HS-27A (cell line): ENCODE measurements around the gene MYBBP1A.
"Not testable (repeated sequence)": the region's sequence is repeated elsewhere in the genome, so short reads cannot be mapped to it uniquely, and the experiment has no call there.

Experiments
- DNase-seq: peaks from one replicate; pipeline ENCODE4 v3.0.0-alpha.2; 2012; ENCODE audit warnings: low read depth, missing footprints

MYBBP1A gene

DNA sequence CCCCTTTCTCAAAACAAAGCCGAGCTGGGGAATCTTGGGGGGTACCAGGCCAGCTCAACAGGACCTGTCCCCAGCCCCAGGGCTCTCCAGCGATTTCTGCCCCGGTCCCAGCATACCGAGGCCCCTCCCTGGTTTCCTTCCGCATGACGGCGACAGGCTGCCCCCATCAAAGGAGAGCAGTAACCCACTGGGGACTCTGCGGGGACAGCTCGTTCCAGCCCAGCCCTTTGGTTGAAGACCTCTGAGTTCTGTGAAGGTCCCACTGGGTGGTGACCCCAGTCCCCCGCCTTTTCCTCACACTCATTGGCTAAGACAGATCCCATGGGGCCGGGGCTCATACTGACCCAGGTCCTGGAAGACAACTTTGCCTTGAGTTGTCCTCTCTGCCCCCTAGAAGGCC is 33.2 kb upstream of the MYBBP1A start:
- no peak for DNase-seq

DNA sequence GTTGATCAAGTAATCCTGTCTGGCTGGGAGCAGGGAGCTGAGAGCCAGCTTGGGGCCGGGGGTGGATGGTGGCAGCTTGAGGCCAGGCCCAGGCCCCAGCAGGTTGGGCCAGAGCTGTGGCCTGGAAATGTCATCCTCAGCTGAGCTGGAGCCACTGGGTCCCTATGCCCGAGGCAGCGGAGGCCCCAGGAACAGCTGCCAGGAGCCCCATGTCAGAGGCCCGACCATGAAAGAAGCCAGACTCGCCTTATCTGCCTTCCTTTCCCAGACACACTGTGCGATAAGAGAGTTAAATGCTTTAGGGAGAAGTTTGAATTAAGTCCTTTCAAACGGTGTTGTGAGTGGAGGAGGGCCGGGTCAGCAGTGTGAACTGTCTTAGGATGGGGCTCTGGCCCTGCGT is 32.6 kb upstream of the MYBBP1A start:
- no peak for DNase-seq

DNA sequence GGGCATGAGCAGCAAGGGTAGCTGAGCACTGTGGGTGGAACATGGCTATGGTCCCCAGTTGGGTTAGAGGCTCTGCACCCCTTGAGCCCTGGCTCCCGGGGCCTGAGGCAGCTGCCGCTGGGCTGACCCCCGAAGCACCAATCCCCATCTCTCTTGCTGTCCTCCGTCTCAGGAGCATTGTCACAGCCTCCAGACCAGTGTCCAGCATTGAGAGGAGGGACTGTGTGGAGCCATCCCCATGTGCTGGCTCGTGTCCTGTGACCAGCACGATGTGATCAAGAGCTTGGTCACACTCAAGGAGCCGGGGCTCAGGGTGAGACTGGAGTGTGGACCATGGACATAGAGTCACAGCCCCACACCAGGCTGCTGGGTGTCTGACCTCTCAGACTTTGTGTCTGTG is 32.0 kb upstream of the MYBBP1A start:
- no peak for DNase-seq

DNA sequence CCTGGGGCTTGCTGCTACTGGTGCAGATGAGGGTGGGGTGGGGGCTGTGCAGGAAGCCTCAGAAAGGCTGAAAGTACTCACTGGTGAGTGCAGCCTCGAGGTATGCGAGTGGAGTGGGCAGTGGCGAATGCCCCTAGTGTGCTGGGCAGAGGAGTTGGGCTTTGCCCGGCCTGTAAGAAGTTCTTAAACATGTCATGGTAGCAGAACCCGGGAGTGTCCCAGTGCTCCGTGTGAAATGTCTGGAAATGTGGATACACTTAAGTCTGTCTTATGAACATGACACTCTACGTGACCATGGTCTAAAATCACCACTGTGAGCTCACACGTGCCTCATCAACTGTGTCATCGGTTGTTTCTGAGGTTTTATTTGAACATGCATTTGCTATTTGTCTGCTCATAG is 30.9 kb upstream of the MYBBP1A start:
- DNase-seq = no peak

DNA sequence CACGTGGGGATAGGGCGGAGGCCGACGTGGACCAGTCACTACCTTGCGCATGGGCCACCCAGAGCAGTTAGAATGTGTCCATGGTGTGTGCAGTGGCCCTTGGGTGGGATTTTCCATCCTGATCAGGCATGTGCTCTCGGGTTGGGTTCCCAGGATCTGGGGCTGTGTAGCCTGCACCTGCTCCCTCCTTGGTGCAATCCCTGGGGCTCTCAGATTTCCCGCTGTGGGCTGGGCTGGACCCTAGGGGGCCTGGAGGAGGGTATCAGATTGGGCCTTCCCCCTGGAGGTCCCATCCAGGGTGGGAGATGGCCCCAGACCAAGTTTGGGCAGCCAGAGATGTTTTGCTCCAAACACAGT is 30.4 kb upstream of the MYBBP1A start:
- DNase-seq = no peak

DNA sequence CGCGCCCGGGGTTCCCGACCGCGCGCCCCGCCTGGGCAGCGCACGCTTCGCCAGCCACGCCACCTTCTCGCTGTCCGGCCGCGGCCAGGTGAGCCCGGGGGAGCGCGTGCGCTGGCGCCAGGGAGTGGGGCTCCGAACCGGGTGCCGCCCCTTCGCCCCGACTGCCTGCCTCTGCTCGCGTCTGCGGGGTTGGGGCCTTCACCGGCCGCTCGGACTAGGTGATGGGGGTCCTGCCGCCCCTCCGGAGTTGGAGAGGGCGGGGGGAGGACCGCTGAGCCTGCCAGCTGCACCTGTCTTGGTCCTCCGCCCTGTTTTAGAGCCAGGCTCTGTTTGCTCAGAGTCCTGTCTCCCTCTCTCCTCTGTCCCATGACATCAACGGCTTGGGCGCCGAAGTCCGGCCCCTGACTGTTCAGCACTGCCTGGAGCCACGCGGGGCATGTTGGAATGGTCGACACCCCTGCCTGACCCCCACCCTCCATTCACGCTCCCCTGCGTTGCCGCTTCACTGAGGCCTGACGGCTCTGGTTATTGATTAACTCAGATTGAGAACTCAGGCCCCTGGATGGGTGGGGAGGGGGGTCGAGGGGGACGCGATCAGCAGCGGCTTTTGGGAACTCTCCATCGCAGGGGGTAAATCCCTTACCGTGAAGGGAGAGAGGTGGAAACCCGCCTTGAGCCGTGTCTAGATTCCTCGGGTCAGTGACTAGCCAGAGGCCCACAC is 29.9 kb upstream of the MYBBP1A start:
- no peak for DNase-seq

DNA sequence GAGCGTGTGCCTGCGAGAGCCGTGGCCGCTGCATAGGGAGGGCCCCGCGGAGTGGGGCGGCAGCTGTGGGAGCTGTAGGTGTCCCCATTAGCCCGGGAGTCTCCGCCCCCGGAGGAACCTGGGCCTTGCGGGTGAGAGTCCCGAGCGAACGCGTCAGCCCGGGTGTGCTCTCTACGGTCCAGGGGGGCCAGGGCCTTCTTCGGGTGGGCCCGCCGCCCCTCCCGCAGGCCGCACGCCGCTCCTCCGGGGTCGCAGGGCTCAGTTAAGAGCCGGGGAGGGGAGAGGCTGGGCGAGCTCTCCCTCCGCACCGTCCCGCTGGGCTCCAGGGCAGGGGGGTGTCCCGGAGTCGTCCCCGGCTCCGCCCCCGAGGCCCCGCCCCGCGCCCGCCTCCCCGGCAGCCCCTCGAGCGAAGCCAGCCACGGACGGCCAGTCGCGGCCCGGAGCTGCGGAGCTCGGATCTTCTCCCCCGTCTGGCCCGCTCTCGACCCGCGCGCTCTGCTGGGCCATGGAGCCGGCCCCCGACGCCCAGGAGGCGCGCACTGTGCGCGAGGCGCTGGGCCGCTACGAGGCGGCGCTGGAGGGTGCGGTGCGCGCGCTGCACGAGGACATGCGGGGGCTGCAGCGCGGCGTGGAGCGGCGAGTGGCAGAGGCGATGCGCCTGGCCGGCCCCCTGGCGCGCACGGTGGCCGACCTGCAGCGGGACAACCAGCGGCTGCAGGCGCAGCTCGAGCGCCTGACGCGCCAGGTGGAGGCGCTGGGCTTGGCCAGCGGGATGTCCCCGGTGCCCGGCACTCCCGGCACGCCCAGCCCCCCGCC is 29.1 kb upstream of the MYBBP1A start, which contains the start of gene SMTNL2:
SMTNL2 (plus strand) TSS at position 429 of the 816 bp plus-strand sequence; CDS start at position 506, 77 bp downstream.
- DNase-seq = no peak

DNA sequence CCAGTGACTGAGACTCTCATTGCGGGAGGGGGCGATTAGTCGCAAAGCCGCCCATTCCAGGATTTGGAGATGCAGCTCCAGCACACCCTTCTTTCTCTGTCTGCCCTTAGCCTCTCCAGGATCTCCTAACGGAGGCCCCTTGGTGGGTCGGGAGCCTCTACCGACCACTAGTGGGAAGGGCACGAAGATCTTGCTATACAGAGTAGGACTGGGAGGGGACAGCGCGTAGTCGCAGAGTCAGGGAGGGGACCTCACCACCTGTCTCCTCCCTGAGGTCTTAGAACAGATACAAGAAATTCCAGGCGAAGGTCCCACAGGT is 28.6 kb upstream of the MYBBP1A start:
- no peak for DNase-seq

DNA sequence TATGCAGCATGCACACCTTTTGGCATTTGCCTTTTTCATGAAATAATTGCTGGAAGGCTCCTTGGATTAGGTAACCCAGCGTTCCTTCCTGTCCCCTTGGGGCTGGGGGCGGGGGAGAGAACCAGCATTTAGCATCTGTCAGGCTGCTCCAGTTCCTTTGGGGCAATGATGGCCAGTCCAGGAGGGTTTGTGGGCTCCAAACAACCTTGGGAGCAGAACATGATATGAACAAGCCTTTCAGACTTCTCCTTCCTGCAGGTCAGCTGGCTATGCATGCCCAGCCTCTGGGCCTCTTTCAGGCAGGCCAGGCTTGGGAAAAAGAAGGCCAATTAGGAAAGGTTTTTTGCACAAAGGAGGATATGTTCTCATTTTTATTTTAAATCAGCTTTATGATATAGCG is 28.0 kb upstream of the MYBBP1A start:
- no peak for DNase-seq

DNA sequence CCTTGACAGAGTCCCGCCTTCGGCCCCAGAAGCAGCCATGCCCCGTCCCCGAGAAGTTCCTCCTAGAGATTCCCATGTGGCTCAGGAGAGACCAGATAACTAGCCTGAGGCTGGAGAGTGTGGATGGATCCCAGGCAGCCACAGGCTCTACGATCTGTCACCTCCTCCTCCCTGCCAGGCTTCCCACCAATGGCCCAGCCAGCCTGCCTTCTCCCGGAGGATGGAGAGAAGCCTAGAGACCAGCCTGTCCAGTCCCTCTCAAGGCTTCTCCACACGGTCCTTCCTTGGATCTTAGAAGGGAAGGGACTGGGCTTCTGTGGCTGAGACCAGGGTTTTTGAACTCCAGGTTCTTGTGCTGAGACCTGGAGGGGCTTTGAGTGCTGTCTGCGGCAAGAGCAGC is 27.5 kb upstream of the MYBBP1A start:
- no peak for DNase-seq

DNA sequence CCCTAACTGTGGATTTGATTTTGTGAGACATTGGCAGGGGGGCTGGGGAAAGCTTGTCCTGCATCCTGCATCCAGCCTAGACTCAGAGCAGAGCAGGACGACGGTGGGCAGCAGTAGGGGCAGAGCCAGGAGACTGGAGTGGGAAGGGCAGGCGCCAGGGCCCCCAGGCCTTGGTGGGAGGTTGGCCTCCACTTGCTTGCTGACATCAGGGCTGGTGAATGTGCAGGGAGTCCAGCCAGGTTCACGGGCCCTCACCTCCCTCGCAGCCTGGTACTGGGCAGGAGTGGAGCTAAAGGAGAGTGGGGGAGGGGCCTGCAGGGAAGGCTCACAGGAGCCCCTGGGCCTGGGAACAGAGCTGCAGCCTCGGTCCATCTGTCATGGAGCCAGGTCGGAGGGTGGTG is 26.9 kb upstream of the MYBBP1A start:
- no peak for DNase-seq

DNA sequence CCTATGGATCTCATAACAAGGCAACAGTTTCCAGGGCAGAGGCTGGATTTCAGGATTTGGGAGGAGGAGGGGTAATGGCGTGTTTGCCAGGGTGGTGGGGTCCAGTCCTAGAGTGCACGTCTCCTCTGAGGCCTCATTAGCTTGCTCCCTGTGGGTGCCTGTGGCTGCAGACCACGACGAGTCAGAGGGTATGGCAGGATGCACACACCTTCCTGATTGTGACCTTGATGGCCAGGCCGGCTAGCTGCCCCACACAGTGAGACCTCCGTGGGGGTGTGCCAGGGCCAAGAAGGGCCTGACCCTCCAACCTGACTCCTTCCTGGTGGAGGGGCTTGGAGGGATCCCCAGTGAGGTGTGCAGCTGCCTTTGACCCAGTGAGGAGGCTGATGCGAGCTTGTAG is 25.1 kb upstream of the MYBBP1A start:
- no peak for DNase-seq

DNA sequence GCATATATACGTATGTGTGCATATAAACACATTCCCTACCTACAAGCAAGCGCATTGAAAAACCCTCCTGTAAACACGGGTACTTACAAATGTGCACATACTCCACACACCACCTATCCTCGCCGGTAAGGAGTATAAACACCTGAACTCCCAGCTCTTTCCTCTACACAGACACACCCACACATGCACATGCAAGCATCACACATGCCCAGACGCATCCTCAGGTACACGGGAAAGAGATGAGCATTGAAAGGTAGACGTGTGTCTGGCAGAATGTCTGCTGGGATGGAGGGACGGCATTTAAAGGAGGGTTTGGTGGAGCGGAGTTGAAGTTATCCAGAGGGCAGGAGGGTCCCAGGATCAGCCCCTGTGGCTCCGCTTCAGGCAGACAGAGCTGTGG is 24.5 kb upstream of the MYBBP1A start:
- DNase-seq = no peak

DNA sequence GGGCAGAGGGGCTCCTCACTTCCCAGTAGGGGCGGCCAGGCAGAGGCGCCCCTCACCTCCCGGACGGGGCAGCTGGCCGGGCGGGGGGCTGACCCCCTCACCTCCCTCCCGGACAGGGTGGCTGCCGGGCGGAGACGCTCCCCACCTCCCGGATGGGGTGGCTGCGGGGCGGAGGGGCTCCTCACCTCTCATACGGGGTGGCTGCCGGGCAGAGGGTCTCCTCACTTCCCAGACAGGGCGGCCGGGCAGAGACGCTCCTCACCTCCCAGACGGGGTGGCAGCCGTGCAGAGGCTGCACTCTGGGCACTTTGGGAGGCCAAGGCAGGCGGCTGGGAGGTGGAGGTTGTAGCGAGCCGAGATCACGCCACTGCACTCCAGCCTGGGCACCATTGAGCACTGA is 23.2 kb upstream of the MYBBP1A start:
- not testable (repeated sequence) for DNase-seq

DNA sequence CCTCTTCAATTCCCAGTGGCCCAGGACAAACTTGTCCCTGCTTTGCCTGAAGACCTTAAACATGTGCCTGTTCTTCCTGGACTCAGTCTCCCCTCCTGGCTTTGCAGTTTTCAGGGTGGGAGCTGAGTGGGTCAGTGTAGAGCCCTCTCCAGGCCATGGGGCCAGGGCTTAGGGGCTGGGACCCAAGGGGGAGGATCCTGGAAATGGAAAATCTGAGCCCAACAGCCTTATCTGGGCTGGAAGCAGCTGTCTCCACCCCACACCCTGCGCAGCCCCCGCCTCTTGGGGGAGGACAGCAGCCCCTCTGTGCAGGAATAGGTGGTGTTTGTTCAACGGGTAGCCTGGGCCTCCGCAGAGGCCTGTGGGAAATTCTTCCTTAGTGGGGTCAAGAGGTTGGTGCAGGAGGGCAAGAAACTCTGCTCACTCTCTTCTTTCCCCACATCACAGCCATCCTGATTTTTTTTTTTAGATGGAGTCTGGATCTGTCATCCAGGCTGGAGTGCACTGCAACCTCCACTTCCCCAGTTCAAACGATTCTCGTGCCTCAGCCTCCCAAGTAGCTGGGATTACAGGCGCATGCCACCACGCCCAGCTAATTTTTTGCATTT is 22.3 kb upstream of the MYBBP1A start:
- no peak for DNase-seq

DNA sequence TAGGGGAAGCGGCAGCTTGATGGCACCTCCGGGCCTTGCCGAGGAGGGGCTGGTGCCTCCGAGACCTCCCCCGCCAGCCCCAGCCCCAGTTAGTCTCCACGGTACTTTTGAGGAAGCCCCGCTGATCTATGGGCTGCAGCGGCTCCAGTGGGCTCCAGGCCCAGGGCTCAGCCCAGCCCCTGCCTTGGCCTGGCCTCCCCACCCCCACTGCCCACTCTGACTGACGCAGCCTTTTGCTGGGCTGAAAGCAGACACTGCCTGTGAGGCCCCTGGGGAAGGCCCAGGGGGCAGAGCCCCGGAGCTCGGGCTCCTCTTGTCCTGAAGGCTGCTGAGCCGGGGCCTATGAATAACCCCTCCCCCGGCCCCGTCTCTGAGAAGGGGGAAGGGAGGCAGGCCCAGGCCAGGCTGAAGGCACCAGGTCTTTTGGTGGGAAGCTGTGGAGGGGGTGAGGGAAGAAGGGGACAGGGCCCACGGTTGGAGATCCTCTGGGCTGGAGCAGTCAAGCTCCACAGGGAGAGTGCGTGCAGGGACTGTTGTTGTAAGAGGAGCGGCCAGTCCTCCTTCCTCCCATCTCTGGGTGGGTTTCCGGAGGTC is 21.6 kb upstream of the MYBBP1A start:
- no peak for DNase-seq

DNA sequence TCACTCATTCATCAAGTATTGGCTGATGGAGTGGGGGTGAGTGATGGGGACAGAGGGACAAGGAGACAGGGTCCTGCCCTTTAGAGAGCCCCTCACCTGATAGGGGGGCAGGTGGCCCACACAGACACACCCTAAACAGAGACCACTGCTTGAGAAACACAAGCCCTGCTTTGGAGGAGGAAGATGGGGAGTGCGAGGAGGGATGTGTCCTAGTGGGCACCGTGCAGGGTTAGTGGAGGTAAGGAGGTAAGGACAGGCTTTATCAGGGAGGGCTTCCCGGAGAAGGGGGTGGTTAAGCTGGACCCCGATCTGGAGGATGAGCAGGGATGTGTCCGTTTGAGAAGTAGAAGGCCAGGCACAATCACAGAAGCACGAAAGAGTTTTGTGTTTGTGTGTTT is 21.0 kb upstream of the MYBBP1A start:
- no peak for DNase-seq

DNA sequence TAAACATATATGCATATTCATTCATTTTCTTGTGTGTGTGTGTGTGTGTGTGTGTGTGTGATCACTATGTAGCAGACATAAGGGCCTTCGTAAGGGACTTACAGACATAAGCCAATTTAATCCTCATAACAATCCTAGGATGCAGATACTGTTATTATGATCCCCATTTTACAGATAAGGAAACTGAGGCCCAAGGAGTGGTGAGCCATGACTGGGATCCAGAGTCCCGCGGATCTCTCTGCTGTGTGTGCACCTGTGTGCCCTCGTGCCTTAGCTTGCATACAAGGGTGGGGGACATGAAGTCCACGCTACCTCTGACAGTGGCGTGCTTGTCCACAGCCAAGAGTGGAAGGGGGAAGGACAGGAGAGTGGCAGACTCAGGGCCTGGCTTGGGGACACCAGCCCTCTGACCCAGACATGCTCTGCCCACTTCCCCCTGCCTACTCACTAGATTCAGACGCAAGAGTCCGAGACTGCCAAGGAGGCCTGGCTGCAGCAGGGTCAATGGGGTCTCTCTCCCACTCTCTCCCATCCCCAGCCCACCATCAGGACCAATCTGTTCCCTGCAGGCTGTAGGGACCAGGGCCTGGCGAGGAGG is 19.4 kb upstream of the MYBBP1A start:
- DNase-seq = no peak

DNA sequence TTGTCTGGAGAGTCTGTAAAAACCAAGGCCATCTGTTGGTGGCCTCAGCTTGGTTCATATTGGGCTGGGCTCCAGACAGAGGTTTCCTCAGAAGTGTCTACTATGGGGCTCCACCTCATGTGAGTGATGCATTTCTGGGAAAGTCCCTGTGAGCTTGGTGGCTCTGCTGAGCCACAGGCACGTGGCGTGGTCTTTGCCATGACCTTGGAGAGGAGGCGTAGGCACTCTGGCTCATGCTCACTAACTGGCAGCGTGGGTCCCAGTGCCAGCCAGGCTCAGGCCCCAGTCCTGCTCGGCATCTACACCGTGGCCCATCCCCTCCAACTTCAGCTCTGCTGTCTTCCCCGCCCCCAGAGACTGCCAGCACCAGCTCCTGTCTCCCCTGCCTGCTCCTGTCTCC is 18.5 kb upstream of the MYBBP1A start:
- no peak for DNase-seq

DNA sequence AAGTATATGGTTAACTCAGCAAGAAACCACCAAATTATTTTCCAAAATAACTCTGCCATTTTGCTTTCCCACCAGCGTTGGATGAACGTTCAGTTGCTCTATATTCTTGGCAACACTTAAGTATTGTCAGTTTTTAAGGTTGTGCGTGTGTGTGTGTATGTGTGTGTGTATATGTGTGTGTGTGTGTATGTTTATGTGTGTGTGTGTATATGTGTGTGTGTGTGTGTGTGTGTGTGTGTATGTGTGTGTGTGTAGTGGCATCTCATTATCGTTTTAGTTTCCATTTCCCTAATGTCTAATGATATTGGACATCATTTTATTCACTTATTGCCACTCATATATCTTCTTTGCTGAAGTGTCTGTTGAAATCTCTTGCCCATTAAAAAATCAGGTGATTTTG is 17.9 kb upstream of the MYBBP1A start:
- DNase-seq = no peak

DNA sequence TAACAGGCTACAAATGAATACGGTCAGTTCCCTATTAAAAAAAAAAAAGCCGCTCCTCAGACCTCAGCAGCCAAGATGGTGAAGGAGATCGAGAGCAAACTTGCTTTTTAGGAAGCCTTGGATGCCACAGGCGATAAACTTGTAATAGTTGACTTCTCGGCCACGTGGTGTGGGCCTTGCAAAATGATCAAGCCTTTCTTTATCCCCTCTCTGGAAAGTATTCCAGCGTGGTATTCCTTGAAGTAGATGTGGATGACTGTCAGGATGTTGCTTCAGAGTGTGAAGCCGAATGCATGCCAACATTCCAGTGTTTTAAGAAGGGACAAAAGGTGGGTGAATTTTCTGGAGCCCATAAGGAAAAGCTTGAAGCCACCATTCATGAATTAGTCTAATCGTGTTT is 16.9 kb upstream of the MYBBP1A start:
- DNase-seq = no peak

DNA sequence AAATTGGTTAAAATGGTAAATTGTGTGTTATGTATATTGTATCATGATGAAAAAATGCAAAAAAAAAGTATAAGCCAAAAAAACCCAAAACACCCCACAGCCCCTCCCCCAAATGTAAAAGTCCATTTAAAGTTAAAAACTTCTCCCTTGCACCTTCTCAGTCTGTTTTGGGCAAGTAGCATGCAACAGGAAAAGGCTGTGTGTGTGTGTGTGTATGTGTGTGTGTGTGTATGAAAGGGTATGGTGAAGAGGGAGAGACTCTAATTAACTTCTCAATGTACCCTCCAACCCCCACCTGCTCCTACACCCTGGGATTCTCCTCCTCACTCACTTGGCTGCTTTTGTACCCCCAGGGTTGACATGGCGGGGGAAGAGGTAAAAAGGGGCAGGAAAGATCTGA is 14.4 kb upstream of the MYBBP1A start:
- DNase-seq = no peak

DNA sequence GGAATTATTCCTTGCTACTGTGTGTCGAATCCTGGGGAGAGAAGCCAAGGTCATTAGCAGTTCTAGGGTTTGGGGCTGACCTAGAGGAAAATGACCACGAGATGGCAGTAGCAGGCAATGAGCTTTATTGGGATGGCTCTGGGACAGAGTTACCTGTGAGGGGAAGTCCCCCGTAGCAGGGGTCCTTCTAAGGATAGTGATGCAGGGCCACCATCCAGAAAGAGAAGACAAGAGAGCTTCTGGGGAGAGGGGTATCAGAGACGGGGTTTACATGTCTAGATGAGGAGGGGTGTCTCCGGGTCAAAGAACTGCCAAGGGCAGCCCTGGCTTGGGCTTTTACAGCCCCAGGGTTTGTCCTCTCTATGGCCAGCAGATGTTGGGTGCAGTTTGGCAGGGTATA is 11.6 kb upstream of the MYBBP1A start:
- DNase-seq = no peak
